ENCODE results near the gene RNF43.

DNA sequence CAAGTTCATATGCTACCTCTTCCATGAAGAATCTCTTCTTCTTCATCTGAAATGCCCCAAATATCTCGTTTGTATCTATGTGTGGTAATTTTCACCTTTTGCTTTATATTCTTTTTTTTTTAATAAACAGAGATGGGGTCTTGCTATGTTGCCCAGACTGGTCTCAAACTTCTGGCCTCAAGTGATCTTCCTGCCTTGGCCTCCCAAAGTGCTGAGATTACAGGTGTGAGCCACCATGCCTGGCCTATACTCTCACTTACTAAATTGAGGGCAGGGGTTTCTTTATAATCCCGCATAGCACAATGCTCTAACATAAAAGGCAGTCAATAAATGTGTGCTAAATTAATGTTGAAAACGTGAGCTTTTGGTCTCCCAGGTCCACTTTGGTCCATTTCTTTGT is 30.6 kb downstream of the RNF43 start:
- TF ChIP-seq, protein P1, sequence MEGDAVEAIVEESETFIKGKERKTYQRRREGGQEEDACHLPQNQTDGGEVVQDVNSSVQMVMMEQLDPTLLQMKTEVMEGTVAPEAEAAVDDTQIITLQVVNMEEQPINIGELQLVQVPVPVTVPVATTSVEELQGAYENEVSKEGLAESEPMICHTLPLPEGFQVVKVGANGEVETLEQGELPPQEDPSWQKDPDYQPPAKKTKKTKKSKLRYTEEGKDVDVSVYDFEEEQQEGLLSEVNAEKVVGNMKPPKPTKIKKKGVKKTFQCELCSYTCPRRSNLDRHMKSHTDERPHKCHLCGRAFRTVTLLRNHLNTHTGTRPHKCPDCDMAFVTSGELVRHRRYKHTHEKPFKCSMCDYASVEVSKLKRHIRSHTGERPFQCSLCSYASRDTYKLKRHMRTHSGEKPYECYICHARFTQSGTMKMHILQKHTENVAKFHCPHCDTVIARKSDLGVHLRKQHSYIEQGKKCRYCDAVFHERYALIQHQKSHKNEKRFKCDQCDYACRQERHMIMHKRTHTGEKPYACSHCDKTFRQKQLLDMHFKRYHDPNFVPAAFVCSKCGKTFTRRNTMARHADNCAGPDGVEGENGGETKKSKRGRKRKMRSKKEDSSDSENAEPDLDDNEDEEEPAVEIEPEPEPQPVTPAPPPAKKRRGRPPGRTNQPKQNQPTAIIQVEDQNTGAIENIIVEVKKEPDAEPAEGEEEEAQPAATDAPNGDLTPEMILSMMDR (IDR thresholded peaks at IDR 0.05), result no peak
- TF ChIP-seq POLR2A (IDR thresholded peaks at IDR 0.05), result no peak

Measured in body of pancreas (tissue), 4 donors.